MM.1S (cell line): ENCODE measurements around the gene UBE2F.

Experiments used
- EZH2phosphoT487 ChIP-seq: fragments of 300-600 bp; sonication (generic); IDR thresholded peaks from 2 replicates; pipeline ENCODE4 v1.6.1; 2018; ENCODE audit warnings: antibody characterized with exemption, low read length
- TF ChIP-seq, protein P1 (sequence below): fragments of 300-600 bp; sonication (generic); IDR thresholded peaks from 2 replicates; pipeline ENCODE4 v1.5.1; 2016; ENCODE audit warnings: antibody characterized with exemption, low read length, mixed read lengths

DNA sequence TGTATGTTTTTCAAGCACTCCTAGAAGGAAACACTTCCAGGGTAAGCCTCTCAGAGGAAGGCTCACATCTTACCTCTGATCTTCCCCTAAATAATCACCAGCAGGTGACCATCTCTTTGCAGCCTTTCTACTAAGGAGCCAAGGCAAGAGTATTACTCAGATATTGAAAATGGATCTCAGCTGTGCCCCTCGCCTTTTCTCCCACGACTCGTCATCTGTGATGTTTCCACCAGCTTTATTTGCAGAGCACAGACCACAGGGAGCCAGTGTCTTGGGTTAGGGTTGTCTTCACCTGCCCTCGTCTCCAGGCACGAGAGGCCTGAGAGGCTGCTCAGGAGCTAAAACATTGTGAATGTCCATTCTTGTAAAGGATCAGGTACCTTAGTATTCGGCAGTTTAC lies 77.0 kb downstream of the UBE2F start:
- TF ChIP-seq, protein P1, sequence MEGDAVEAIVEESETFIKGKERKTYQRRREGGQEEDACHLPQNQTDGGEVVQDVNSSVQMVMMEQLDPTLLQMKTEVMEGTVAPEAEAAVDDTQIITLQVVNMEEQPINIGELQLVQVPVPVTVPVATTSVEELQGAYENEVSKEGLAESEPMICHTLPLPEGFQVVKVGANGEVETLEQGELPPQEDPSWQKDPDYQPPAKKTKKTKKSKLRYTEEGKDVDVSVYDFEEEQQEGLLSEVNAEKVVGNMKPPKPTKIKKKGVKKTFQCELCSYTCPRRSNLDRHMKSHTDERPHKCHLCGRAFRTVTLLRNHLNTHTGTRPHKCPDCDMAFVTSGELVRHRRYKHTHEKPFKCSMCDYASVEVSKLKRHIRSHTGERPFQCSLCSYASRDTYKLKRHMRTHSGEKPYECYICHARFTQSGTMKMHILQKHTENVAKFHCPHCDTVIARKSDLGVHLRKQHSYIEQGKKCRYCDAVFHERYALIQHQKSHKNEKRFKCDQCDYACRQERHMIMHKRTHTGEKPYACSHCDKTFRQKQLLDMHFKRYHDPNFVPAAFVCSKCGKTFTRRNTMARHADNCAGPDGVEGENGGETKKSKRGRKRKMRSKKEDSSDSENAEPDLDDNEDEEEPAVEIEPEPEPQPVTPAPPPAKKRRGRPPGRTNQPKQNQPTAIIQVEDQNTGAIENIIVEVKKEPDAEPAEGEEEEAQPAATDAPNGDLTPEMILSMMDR, result no peak
- TF ChIP-seq EZH2phosphoT487, result no peak
